Heart left ventricle (tissue), 13 donors: ENCODE data around the gene NHSL2.

Experiments
- POLR2A ChIP-seq, 2 donors: fragments of 450-650 bp; IDR thresholded peaks; one replicate each; pipeline ENCODE4 v1.6.1; 2017; ENCODE audit warnings: antibody characterized with exemption in 2 of 2, mild to moderate bottlenecking in 2 of 2, moderate library complexity in 2 of 2
- TF ChIP-seq, protein P1 (sequence below), 12 donors: fragments of 200-600 bp; sonication (generic) in 4 of 12; IDR thresholded peaks; one replicate each; pipeline versions ENCODE4 v1.5.0 to v1.8.0; 2018 to 2022; ENCODE audit warnings: antibody characterized with exemption in 12 of 12, mild to moderate bottlenecking in 5 of 12
- donor health status: ischemic (EF 13 %, LVEDD 7.1; RV severe dilation, severe dysfunction).
- donor health status: DM: no; HTN: yes; CAD: no.
- donor health status: DM: no; HTN: no; CAD: no.
- donor health status: ischemic (EF 25% LVEDD 6.9; RV normal size, moderate dysfunction).
- donor health status: ischemic (EF 25% LVEDD 5.7; RV mildly dilated, moderate dysfunction).
- donor health status: ischemic (EF 35%, LVEDD 5.7; RV mildly dilated, moderate dysfunction).
- donor health status: nonischemic (EF 11% LVEDD 7.7; RV severe dilation, severe dysfunction).
- donor health status: DM: yes; HTN: yes; CAD: no.
- donor health status: PGD.
- donor health status: ischemic (EF 29% LVEDD 5.4; RV normal size, mild dysfunction).
- donor health status: nonischemic (EF 23%, LVEDD 6.1; RV moderate dilation, normal function).

GRCh38 chrX:72129661-72130060 is 219.0 kb downstream of the NHSL2 start:
- TF ChIP-seq, protein P1, sequence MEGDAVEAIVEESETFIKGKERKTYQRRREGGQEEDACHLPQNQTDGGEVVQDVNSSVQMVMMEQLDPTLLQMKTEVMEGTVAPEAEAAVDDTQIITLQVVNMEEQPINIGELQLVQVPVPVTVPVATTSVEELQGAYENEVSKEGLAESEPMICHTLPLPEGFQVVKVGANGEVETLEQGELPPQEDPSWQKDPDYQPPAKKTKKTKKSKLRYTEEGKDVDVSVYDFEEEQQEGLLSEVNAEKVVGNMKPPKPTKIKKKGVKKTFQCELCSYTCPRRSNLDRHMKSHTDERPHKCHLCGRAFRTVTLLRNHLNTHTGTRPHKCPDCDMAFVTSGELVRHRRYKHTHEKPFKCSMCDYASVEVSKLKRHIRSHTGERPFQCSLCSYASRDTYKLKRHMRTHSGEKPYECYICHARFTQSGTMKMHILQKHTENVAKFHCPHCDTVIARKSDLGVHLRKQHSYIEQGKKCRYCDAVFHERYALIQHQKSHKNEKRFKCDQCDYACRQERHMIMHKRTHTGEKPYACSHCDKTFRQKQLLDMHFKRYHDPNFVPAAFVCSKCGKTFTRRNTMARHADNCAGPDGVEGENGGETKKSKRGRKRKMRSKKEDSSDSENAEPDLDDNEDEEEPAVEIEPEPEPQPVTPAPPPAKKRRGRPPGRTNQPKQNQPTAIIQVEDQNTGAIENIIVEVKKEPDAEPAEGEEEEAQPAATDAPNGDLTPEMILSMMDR (IDR thresholded peaks at IDR 0.05), result no peak
- no peak for TF ChIP-seq POLR2A (IDR thresholded peaks at IDR 0.05)
